Esophagus (tissue), 2 donors: ENCODE data around the gene EDRF1. TPM values are rescaled to one million over a fixed set of nuclear protein-coding genes. Genes with fewer than 3 reads are reported as not detected.

Experiments
- H3K27ac ChIP-seq, 2 donors: one replicate each; pipeline ENCODE4 v1.5.1; 2013; ENCODE audit warnings: low read depth in 2 of 2, mild to moderate bottlenecking in 2 of 2, inconsistent platforms in 1 of 2, low read length in 1 of 2, moderate library complexity in 1 of 2
- H3K27me3 ChIP-seq, 2 donors: one replicate each; pipeline ENCODE4 v1.6.1; 2013; ENCODE audit warnings: low read length in 2 of 2, control low read depth in 1 of 2, mild to moderate bottlenecking in 1 of 2; ENCODE audit not compliant: insufficient read depth in 2 of 2, control insufficient read depth in 1 of 2
- H3K36me3 ChIP-seq, 2 donors: one replicate each; pipeline ENCODE4 v1.6.1; 2013; ENCODE audit warnings: low read length in 1 of 2; ENCODE audit not compliant: control insufficient read depth in 2 of 2, insufficient read depth in 2 of 2
- H3K4me1 ChIP-seq, 2 donors: one replicate each; pipeline ENCODE4 v1.6.1; 2013; ENCODE audit warnings: low read length in 1 of 2; ENCODE audit not compliant: control insufficient read depth in 2 of 2, insufficient read depth in 2 of 2
- H3K4me3 ChIP-seq, 2 donors: one replicate each; pipeline ENCODE4 v1.5.1; 2013; ENCODE audit warnings: low read length in 2 of 2, mild to moderate bottlenecking in 2 of 2, low read depth in 1 of 2, moderate library complexity in 1 of 2
- H3K9me3 ChIP-seq, 2 donors: one replicate each; pipeline ENCODE4 v1.6.1; 2013; ENCODE audit warnings: mild to moderate bottlenecking in 2 of 2, low read depth in 1 of 2, low read length in 1 of 2, moderate library complexity in 1 of 2; ENCODE audit not compliant: control insufficient read depth in 2 of 2, insufficient read depth in 1 of 2
- WGBS, 2 donors: extraction: QIAGEN DNeasy Blood & Tissue Kit; methylation state at CpG; one replicate each; pipeline ENCODE4 v1.1.7; 2013; 5-methylcytosine and 5-hydroxymethylcytosine counted together
- polyA plus RNA-seq, 2 donors: library from polyadenylated mRNA; stranded (reverse); fragments of 200-250 nt; gene quantifications; one replicate each; pipeline ENCODE4 v1.2.3, GENCODE V29; 2013
- donor health status: healthy with polysubstance abuse.
- donor health status: Bipolar disorder and iron deficiency.

Gene EDRF1
- polyA plus RNA-seq, 2 donors = 8.2 to 14.6 TPM

DNA sequence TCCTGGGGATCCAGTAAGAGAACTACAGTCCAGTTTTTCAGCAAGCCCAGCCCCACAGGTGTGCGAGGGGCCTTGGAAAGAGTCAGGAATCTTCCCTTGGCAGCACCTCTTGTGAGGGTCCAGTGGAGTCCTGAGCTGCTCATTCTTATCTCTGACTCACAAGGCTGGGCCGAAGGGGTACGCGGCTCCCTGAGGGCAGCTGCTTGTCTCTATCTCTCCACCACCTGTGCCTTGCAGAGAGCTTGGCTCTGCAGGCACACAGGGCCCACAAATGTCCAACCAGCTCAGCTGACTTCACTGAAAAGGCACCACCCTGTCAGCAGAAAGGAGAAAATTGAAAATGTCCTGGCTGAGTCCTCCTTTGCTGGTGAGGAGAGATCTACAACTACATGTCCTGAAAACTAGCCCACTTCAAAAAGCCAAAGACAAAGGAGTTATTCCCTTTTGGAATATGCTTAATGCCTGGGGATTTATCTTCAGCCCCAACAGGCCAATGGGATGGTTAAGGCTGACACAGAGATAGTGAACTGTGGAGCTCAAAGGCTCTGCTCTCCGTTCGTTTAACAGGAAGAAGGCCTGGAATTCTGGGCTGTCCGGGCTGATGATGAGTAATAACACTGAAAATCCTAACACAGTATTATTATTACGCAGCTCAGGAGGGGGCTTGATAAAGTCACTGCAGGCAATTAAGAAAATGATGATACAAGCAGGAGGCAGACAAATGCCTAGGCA lies 80.1 kb downstream of the EDRF1 start:
- Histone ChIP-seq H3K27me3 (no peaks in the 10 kb centered on the region), H3K36me3 (peaks cover 8 to 25% of the 10 kb centered on the region in 2 donors), H3K9me3 (no peaks in the 10 kb centered on the region), H3K4me1 (peaks cover 0 to 2% of the 10 kb centered on the region in 2 donors), H3K4me3 (no peak overlapping the region), H3K27ac (no peak overlapping the region)
- WGBS, 2 donors = 93 to 94% methylated on average over 8 of the region's 8 CpGs

DNA sequence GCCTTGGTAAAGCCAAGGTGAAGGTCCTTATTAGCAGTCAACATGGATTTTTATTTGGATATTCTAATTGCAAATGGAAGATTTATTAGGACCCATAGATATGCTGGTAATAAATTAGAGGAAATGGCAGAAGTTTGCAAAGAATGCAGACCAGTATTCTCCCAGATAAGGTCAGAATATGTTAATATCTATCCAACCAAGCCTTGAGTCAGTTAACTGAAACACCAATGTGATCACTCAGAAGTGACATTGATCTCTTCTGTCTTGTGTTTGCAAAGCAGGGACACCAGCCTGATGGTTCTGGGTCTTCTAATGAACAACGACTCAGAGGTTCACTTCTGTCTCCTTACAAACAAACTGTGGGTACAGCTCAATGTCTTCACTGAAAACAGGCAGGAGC lies 82.1 kb downstream of the EDRF1 start:
- Histone ChIP-seq H3K9me3 (no peaks in the 10 kb centered on the region), H3K36me3 (peaks cover 8 to 27% of the 10 kb centered on the region in 2 donors), H3K27me3 (no peaks in the 10 kb centered on the region), H3K4me3 (no peak overlapping the region), H3K27ac (no peak overlapping the region), H3K4me1 (peaks cover 0 to 2% of the 10 kb centered on the region in 2 donors)
- WGBS, 2 donors = 75 to 80% methylated on average over 1 of the region's 1 CpG

DNA sequence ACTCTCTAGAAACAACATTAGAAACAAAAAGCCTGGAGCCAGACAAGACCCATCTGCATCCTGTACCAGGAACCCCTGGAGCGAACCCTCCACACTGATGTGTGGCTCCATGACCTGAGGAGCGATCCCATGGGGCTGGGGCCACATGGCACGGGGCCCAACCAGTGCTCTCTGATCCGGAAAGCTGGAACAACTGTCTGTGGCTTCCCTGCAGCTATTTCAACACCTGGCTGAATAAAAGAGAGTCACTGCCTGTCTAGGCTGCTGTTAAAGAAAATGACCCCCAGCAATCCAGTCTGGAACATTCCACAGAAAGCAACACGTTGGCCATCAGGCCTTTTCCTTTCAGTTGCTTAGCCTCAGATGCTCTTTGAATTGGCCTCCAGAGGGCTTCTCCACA lies 82.6 kb downstream of the EDRF1 start:
- no peak overlapping the region for H3K27ac ChIP-seq
- peaks cover 0 to 2% of the 10 kb centered on the region in 2 donors for H3K4me1 ChIP-seq
- no peaks in the 10 kb centered on the region for H3K9me3 ChIP-seq
- 65 to 83% methylated on average over 5 of the region's 5 CpGs for WGBS, 2 donors
- H3K36me3 ChIP-seq = peaks cover 8 to 27% of the 10 kb centered on the region in 2 donors
- H3K27me3 ChIP-seq = no peaks in the 10 kb centered on the region
- no peak overlapping the region for H3K4me3 ChIP-seq

GRCh38 chr10:125802739-125803138 lies 83.2 kb downstream of the EDRF1 start:
- H3K9me3 ChIP-seq = no peaks in the 10 kb centered on the region
- no peaks in the 10 kb centered on the region for H3K27me3 ChIP-seq
- peaks cover 0 to 2% of the 10 kb centered on the region in 2 donors for H3K4me1 ChIP-seq
- H3K36me3 ChIP-seq = peaks cover 8 to 24% of the 10 kb centered on the region in 2 donors
- no peak overlapping the region for H3K27ac ChIP-seq
- WGBS, 2 donors = 80 to 87% methylated on average over 7 of the region's 7 CpGs
- no peak overlapping the region for H3K4me3 ChIP-seq

DNA sequence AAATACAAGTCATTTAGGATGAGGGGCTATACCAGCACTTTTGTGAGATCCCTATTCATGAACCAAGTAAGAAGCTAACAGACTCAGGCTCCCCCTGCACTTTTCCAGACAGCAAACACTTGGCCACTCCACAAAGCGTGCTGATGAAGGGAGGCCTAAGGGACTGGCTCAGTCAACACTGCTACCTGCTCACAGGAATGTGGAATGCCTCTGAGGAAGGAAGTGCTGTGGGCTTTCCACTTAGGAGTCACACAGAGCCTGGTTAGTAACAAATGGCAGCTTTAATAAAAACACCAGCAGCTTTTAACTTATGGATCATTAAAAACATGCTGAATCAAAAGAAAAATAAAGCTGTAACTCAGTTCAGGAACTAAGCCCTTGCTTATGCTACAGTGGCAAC lies 88.5 kb downstream of the EDRF1 start:
- WGBS, 2 donors = 76 to 92% methylated on average over 1 of the region's 1 CpG
- Histone ChIP-seq H3K27me3 (no peaks in the 10 kb centered on the region), H3K27ac (no peak overlapping the region), H3K9me3 (no peaks in the 10 kb centered on the region), H3K36me3 (peaks cover 8 to 15% of the 10 kb centered on the region in 2 donors), H3K4me3 (no peak overlapping the region), H3K4me1 (no peaks in the 10 kb centered on the region)

GRCh38 chr10:125811251-125811650 lies 91.7 kb downstream of the EDRF1 start:
- Histone ChIP-seq H3K4me3 (no peak overlapping the region), H3K9me3 (no peaks in the 10 kb centered on the region), H3K36me3 (peaks cover 12 to 14% of the 10 kb centered on the region in 2 donors), H3K27me3 (no peaks in the 10 kb centered on the region), H3K4me1 (no peaks in the 10 kb centered on the region), H3K27ac (no peak overlapping the region)
- 74 to 89% methylated on average over 1 of the region's 1 CpG for WGBS, 2 donors

DNA sequence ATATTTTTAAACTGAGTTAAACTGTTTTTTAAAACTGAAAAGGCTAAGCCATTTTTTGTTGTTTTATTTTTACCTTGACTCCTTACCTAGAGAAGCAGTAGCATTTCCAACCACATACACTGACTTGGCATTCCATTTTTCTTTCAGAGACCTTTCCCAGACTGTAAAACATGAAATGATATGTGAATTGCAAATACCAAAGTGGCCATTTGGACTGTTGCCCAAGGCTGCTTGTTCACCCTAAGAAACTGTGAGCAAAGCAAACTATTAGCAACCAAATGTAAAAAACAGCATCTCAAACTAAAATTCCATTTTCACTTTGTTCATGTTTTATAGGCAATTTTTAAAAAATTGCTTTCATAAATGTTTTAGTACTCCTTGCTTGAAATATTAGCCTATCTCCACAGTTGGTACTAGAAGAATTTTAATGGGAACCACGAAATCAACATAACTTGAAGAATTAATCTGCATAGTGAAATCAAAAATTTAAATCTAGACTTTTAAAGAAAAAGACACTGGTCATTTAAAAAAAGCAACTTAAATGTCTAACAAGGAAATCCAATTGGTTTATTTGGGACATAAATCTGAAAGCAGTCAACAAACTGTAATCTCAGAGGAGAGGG lies 92.7 kb downstream of the EDRF1 start:
- Histone ChIP-seq H3K4me1 (no peaks in the 10 kb centered on the region), H3K36me3 (peaks cover 12 to 14% of the 10 kb centered on the region in 2 donors), H3K27ac (no peak overlapping the region), H3K27me3 (no peaks in the 10 kb centered on the region), H3K9me3 (no peaks in the 10 kb centered on the region), H3K4me3 (no peak overlapping the region)
- 79 to 92% methylated on average over 1 of the region's 1 CpG for WGBS, 2 donors

Other genes starting within 250 kb of the EDRF1 start
- gene TEX36, start 36.5 kb upstream of the EDRF1 start, polyA plus RNA-seq = not detected
- gene MMP21, start 56.1 kb downstream of the EDRF1 start, polyA plus RNA-seq = under 1 TPM; 0.02 to 0.04 TPM
- 10 to 100 TPM; 16.8 to 23.6 TPM for gene UROS, start 103.5 kb downstream of the EDRF1 start, polyA plus RNA-seq
- gene BCCIP, start 103.8 kb downstream of the EDRF1 start, polyA plus RNA-seq = 10 to 100 TPM; 44.4 to 51.7 TPM
- 10 to 100 TPM; 26.1 to 30.5 TPM for gene DHX32, start 161.6 kb downstream of the EDRF1 start, polyA plus RNA-seq
- gene FANK1, start 176.9 kb downstream of the EDRF1 start, polyA plus RNA-seq = 1 to 10 TPM; 4.3 to 8.1 TPM